Fibroblast of mammary gland (primary cell): Measurements from ENCODE around the gene UBL7.
A peak's percentile ranks its signal among the peaks of the same experiment; 100 is the strongest.
"Not testable (repeated sequence)": the region's sequence is repeated elsewhere in the genome, so short reads cannot be mapped to it uniquely, and the experiment has no call there.

Experiments
- DNase-seq: peaks from one replicate; pipeline ENCODE4 v3.0.0-alpha.2; 2010; ENCODE audit warnings: low read depth
- H3K4me3 ChIP-seq: 2 replicates; pipeline ENCODE4 v1.5.1; 2011; ENCODE audit warnings: low read depth, mild to moderate bottlenecking, low read length, moderate library complexity; ENCODE audit not compliant: control insufficient read depth
- CTCF ChIP-seq: conservative IDR thresholded peaks from 2 replicates; pipeline ENCODE4 v1.5.1; 2011; ENCODE audit warnings: low read depth, low read length, inconsistent platforms; ENCODE audit not compliant: control insufficient read depth, insufficient read depth

Gene UBL7

GRCh38 chr15:74464897-74465296, 3.9 kb upstream of the UBL7 start:
- H3K4me3 ChIP-seq: no peak overlapping the region
- no peak for DNase-seq
- no peak for TF ChIP-seq CTCF

- no peak for TF ChIP-seq CTCF
- no peak overlapping the region for H3K4me3 ChIP-seq
- no peak for DNase-seq
These were observed 3.3 kb upstream of the UBL7 start for GRCh38 chr15:74464216-74464615.

- TF ChIP-seq CTCF: no peak
- H3K4me3 ChIP-seq: no peak overlapping the region
- no peak for DNase-seq
These were observed 2.7 kb upstream of the UBL7 start for GRCh38 chr15:74463634-74464033.

- TF ChIP-seq CTCF: no peak
- DNase-seq: no peak
- peak overlapping the region; percentile 95 for H3K4me3 ChIP-seq
These were observed 1.0 kb upstream of the UBL7 start for GRCh38 chr15:74461847-74462511.

- no peak for DNase-seq
- TF ChIP-seq CTCF: no peak
These were observed 662 bp downstream of the UBL7 start for GRCh38 chr15:74460298-74460697.

GRCh38 chr15:74459798-74460197, 1.2 kb downstream of the UBL7 start:
- not testable (repeated sequence) for H3K4me3 ChIP-seq, DNase-seq

More at GRCh38 chr15:74460298-74460697, 662 bp downstream of the UBL7 start:
- H3K4me3 ChIP-seq: peak overlapping the region; percentile 95

- no peak for TF ChIP-seq CTCF
- no peak overlapping the region for H3K4me3 ChIP-seq
- DNase-seq: no peak
These were observed 2.5 kb downstream of the UBL7 start for GRCh38 chr15:74458473-74458872.

- not testable (repeated sequence) for DNase-seq, H3K4me3 ChIP-seq
These were observed 3.9 kb downstream of the UBL7 start for GRCh38 chr15:74457036-74457435.
